Stimulated activated naive CD4-positive, alpha-beta T cell treated with Interleukin-2 at 50 U/mL for 16 hours (primary cell): ENCODE data around the gene MRPL37.
"Not testable (repeated sequence)": the region's sequence is repeated elsewhere in the genome, so short reads cannot be mapped to it uniquely, and the experiment has no call there.

Experiments
- DNase-seq: peaks from one replicate; lab custom pipeline; 2025; lab: John Stamatoyannopoulos, UW

The MRPL37 gene

GRCh38 chr1:54220004-54220811 lies 20.2 kb downstream of the MRPL37 start:
- no peak for DNase-seq

- DNase-seq: no peak
Measured at GRCh38 chr1:54221113-54221834, 21.3 kb downstream of the MRPL37 start.

GRCh38 chr1:54221867-54222484 lies 22.0 kb downstream of the MRPL37 start:
- DNase-seq: no peak

- no peak for DNase-seq
Measured at GRCh38 chr1:54222711-54223110, 22.7 kb downstream of the MRPL37 start.

GRCh38 chr1:54223441-54224202 lies 23.7 kb downstream of the MRPL37 start:
- no peak for DNase-seq

- DNase-seq: no peak
Measured at GRCh38 chr1:54224233-54224632, 24.3 kb downstream of the MRPL37 start.

GRCh38 chr1:54225378-54225777 lies 25.4 kb downstream of the MRPL37 start:
- no peak for DNase-seq

- no peak for DNase-seq
Measured at GRCh38 chr1:54225986-54226559, 26.1 kb downstream of the MRPL37 start.

GRCh38 chr1:54227091-54227602 lies 27.2 kb downstream of the MRPL37 start:
- no peak for DNase-seq

GRCh38 chr1:54227891-54228310 lies 27.9 kb downstream of the MRPL37 start:
- no peak for DNase-seq

GRCh38 chr1:54228638-54229079 lies 28.7 kb downstream of the MRPL37 start:
- no peak for DNase-seq

- peak; percentile 40 for DNase-seq
Measured at GRCh38 chr1:54229281-54229891, 29.4 kb downstream of the MRPL37 start.

GRCh38 chr1:54230507-54231339 lies 30.8 kb downstream of the MRPL37 start:
- DNase-seq: peak; percentile 71

- not testable (repeated sequence) for DNase-seq
Measured at GRCh38 chr1:54233196-54233595, 33.2 kb downstream of the MRPL37 start.

GRCh38 chr1:54234284-54234683 lies 34.3 kb downstream of the MRPL37 start:
- DNase-seq: no peak

GRCh38 chr1:54237586-54237985 lies 37.6 kb downstream of the MRPL37 start:
- no peak for DNase-seq

- no peak for DNase-seq
Measured at GRCh38 chr1:54238353-54239034, 38.5 kb downstream of the MRPL37 start.

GRCh38 chr1:54239035-54239383 lies 39.0 kb downstream of the MRPL37 start:
- DNase-seq: no peak

GRCh38 chr1:54239631-54240031 lies 39.7 kb downstream of the MRPL37 start:
- DNase-seq: no peak
